GM10248 (cell line): ENCODE data around the gene LLPH.
A peak's percentile ranks its signal among the peaks of the same experiment; 100 is the strongest.

Experiments
- CTCF ChIA-PET: fragments of 300-600 bp; sonication (Branson Sonifier 250); formaldehyde crosslinking; extraction: SDS; loops from one replicate; lab custom pipeline; 2021; ENCODE audit warnings: antibody characterized with exemption; lab: Yijun Ruan, JAX
- POLR2A ChIA-PET: fragments of 350-650 bp; sonication (Branson Sonifier 250); formaldehyde crosslinking; extraction: SDS; loops from one replicate; lab custom pipeline; 2020; ENCODE audit warnings: antibody characterized with exemption; lab: Yijun Ruan, JAX
- DNase-seq: peaks from one replicate; pipeline ENCODE4 v3.0.0; 2012; ENCODE audit errors: extremely low spot score
- CTCF ChIP-seq: IDR thresholded peaks from 2 replicates; pipeline ENCODE4 v1.5.1; 2012; ENCODE audit warnings: mild to moderate bottlenecking, low read depth; ENCODE audit errors: extremely low read depth, missing control alignments, control extremely low read depth

The LLPH gene

GRCh38 chr12:66077542-66077941 is 53.0 kb downstream of the LLPH start:
- CTCF ChIA-PET = interaction anchor here (0.7 to 1.7 kb wide), 5 partner anchors 12 to 521 kb away, joined by 3 to 4 read pairs (median 3); no protein-coding TSS in a partner anchor
- no peak for DNase-seq
- no peak for TF ChIP-seq CTCF
- POLR2A ChIA-PET = no interaction called here

GRCh38 chr12:66074561-66074960 is 56.0 kb downstream of the LLPH start:
- ChIA-PET CTCF (interaction anchor here (0.9 to 1.5 kb wide), 3 partner anchors 13 to 152 kb away, joined by 3 read pairs; no protein-coding TSS in a partner anchor), POLR2A (no interaction called here)
- DNase-seq = no peak
- TF ChIP-seq CTCF = no peak

- no peak for TF ChIP-seq CTCF
- POLR2A ChIA-PET = no interaction called here
- DNase-seq = peak; percentile 43
- CTCF ChIA-PET = interaction anchor here (1.6 to 1.9 kb wide), 2 partner anchors 15 to 43 kb away, joined by 4 to 7 read pairs; no protein-coding TSS in a partner anchor
Measured at GRCh38 chr12:66072566-66072965, 58.0 kb downstream of the LLPH start.

GRCh38 chr12:66072135-66072534 is 58.4 kb downstream of the LLPH start:
- TF ChIP-seq CTCF = no peak
- CTCF ChIA-PET = interaction anchor here (1.6 to 1.9 kb wide), 3 partner anchors 15 to 43 kb away, joined by 4 to 7 read pairs (median 5); no protein-coding TSS in a partner anchor

GRCh38 chr12:66071549-66071948 is 59.0 kb downstream of the LLPH start:
- no peak for DNase-seq
- CTCF ChIA-PET = interaction anchor here (0.8 to 1.9 kb wide), 5 partner anchors 9 to 42 kb away, joined by 3 to 7 read pairs (median 4); no protein-coding TSS in a partner anchor
- POLR2A ChIA-PET = no interaction called here
- no peak for TF ChIP-seq CTCF

More at GRCh38 chr12:66072135-66072534, 58.4 kb downstream of the LLPH start:
- DNase-seq = peak; percentile 34
- POLR2A ChIA-PET = no interaction called here

GRCh38 chr12:66070378-66071120 is 60.0 kb downstream of the LLPH start:
- POLR2A ChIA-PET = no interaction called here
- TF ChIP-seq CTCF = no peak
- CTCF ChIA-PET = interaction anchor here (1.2 to 1.7 kb wide), 4 partner anchors 18 to 41 kb away, joined by 3 to 5 read pairs (median 4); no protein-coding TSS in a partner anchor
- no peak for DNase-seq
